Muscle of leg (tissue), 11 donors: ENCODE measurements around the gene SCNN1B. TPM values are rescaled to one million over a fixed set of nuclear protein-coding genes. Genes with fewer than 3 reads are reported as not detected.

Experiments used
- DNase-seq: peaks from one replicate; pipeline ENCODE4 v3.0.0; 2013
- H3K27ac ChIP-seq: one replicate; pipeline ENCODE4 v1.5.1; 2013; ENCODE audit warnings: mild to moderate bottlenecking, low read length, control low read depth
- H3K27me3 ChIP-seq: one replicate; pipeline ENCODE4 v1.6.1; 2013; ENCODE audit warnings: low read length; ENCODE audit not compliant: control insufficient read depth, insufficient read depth
- H3K36me3 ChIP-seq: one replicate; pipeline ENCODE4 v1.6.1; 2013; ENCODE audit warnings: low read length; ENCODE audit not compliant: control insufficient read depth, insufficient read depth
- H3K4me1 ChIP-seq: one replicate; pipeline ENCODE4 v1.6.1; 2013; ENCODE audit warnings: low read length; ENCODE audit not compliant: control insufficient read depth, insufficient read depth
- H3K4me3 ChIP-seq: one replicate; pipeline ENCODE4 v1.5.1; 2013; ENCODE audit warnings: low read length, control low read depth
- H3K9me3 ChIP-seq: replicated peaks from 2 replicates; pipeline ENCODE4 v1.6.1; 2013; ENCODE audit warnings: low read depth, low read length; ENCODE audit not compliant: control insufficient read depth
- WGBS: methylation state at CpG from one replicate; pipeline ENCODE4 v1.1.5; 2013; ENCODE audit warnings: missing lambda C conversion rate; ENCODE audit not compliant: insufficient coverage; 5-methylcytosine and 5-hydroxymethylcytosine counted together
- polyA plus RNA-seq, 8 donors: library from polyadenylated mRNA; unstranded; fragments of 120-200 nt; gene quantifications; one replicate each; pipeline versions ENCODE4 v1.2.1 to v1.2.3, GENCODE V29; 2013; ENCODE audit warnings: inconsistent platforms in 1 of 8, low replicate concordance in 1 of 8; ENCODE audit not compliant: insufficient read length in 8 of 8, insufficient read depth in 1 of 8
- total RNA-seq: library from RNA; stranded (reverse); fragments of 120-200 nt; gene quantifications from one replicate; pipeline ENCODE4 v1.2.4, GENCODE V29; 2013

Gene SCNN1B
- total and polyA plus RNA-seq, 9 donors, result 0.04 to 0.68 (median 0.16) TPM; not detected in 3

GRCh38 chr16:23348579-23349469, 46.7 kb downstream of the SCNN1B start:
- 48% methylated on average over 15 of the region's 18 CpGs for WGBS
- no peak overlapping the region for H3K27ac ChIP-seq
- no peaks in the 10 kb centered on the region for H3K9me3 ChIP-seq
- H3K27me3 ChIP-seq, result no peaks in the 10 kb centered on the region
- DNase-seq, result no peak
- no peaks in the 10 kb centered on the region for H3K4me1 ChIP-seq
- H3K36me3 ChIP-seq, result no peaks in the 10 kb centered on the region
- no peak overlapping the region for H3K4me3 ChIP-seq

- H3K27ac ChIP-seq, result no peak overlapping the region
- no peaks in the 10 kb centered on the region for H3K9me3 ChIP-seq
- DNase-seq, result no peak
- no peaks in the 10 kb centered on the region for H3K27me3 ChIP-seq
- WGBS, result 75% methylated on average over 5 of the region's 5 CpGs
- no peaks in the 10 kb centered on the region for H3K36me3 ChIP-seq
- H3K4me3 ChIP-seq, result no peak overlapping the region
- no peaks in the 10 kb centered on the region for H3K4me1 ChIP-seq
Observed at GRCh38 chr16:23351360-23351759, 49.3 kb downstream of the SCNN1B start.

- Histone ChIP-seq H3K27ac (no peak overlapping the region), H3K36me3 (no peaks in the 10 kb centered on the region), H3K9me3 (no peaks in the 10 kb centered on the region), H3K27me3 (no peaks in the 10 kb centered on the region), H3K4me3 (no peak overlapping the region), H3K4me1 (no peaks in the 10 kb centered on the region)
- DNase-seq, result no peak
Observed at GRCh38 chr16:23353440-23353839, 51.3 kb downstream of the SCNN1B start.

GRCh38 chr16:23354246-23354645, 52.1 kb downstream of the SCNN1B start:
- Histone ChIP-seq H3K9me3 (no peaks in the 10 kb centered on the region), H3K4me3 (no peak overlapping the region)
- 72% methylated on average over 8 of the region's 9 CpGs for WGBS

GRCh38 chr16:23355106-23355670, 53.1 kb downstream of the SCNN1B start:
- no peaks in the 10 kb centered on the region for H3K4me1 ChIP-seq
- 81% methylated on average over 12 of the region's 13 CpGs for WGBS
- no peak overlapping the region for H3K27ac ChIP-seq
- DNase-seq, result no peak
- H3K36me3 ChIP-seq, result no peaks in the 10 kb centered on the region
- no peaks in the 10 kb centered on the region for H3K27me3 ChIP-seq
- H3K4me3 ChIP-seq, result no peak overlapping the region
- H3K9me3 ChIP-seq, result no peaks in the 10 kb centered on the region

More at GRCh38 chr16:23354246-23354645, 52.1 kb downstream of the SCNN1B start:
- DNase-seq, result no peak
- Histone ChIP-seq H3K27ac (no peak overlapping the region), H3K27me3 (no peaks in the 10 kb centered on the region), H3K36me3 (no peaks in the 10 kb centered on the region), H3K4me1 (no peaks in the 10 kb centered on the region)

- no peaks in the 10 kb centered on the region for H3K27me3 ChIP-seq
- no peak for DNase-seq
- 79% methylated on average over 6 of the region's 7 CpGs for WGBS
- H3K27ac ChIP-seq, result no peak overlapping the region
- no peaks in the 10 kb centered on the region for H3K9me3 ChIP-seq
- H3K4me3 ChIP-seq, result no peak overlapping the region
- no peaks in the 10 kb centered on the region for H3K36me3 ChIP-seq
- H3K4me1 ChIP-seq, result no peaks in the 10 kb centered on the region
Observed at GRCh38 chr16:23356941-23357340, 54.8 kb downstream of the SCNN1B start.

- Histone ChIP-seq H3K27me3 (no peaks in the 10 kb centered on the region), H3K4me3 (no peak overlapping the region), H3K9me3 (no peaks in the 10 kb centered on the region), H3K4me1 (no peaks in the 10 kb centered on the region), H3K36me3 (no peaks in the 10 kb centered on the region), H3K27ac (no peak overlapping the region)
- no peak for DNase-seq
- 79% methylated on average over 4 of the region's 8 CpGs for WGBS
Observed at GRCh38 chr16:23357761-23358290, 55.7 kb downstream of the SCNN1B start.

GRCh38 chr16:23359092-23359760, 57.1 kb downstream of the SCNN1B start:
- no peak overlapping the region for H3K4me3 ChIP-seq
- no peaks in the 10 kb centered on the region for H3K9me3 ChIP-seq
- H3K36me3 ChIP-seq, result no peaks in the 10 kb centered on the region
- no peaks in the 10 kb centered on the region for H3K4me1 ChIP-seq
- no peak overlapping the region for H3K27ac ChIP-seq
- H3K27me3 ChIP-seq, result no peaks in the 10 kb centered on the region
- peak; percentile 6 for DNase-seq
- WGBS, result 77% methylated on average over 4 of the region's 8 CpGs

- DNase-seq, result peak; percentile 36
- no peak overlapping the region for H3K4me3 ChIP-seq
- H3K4me1 ChIP-seq, result no peaks in the 10 kb centered on the region
- peak overlapping the region; percentile 29 for H3K27ac ChIP-seq
- H3K27me3 ChIP-seq, result no peaks in the 10 kb centered on the region
- WGBS, result 73% methylated on average over 7 of the region's 11 CpGs
- no peaks in the 10 kb centered on the region for H3K36me3 ChIP-seq
- H3K9me3 ChIP-seq, result no peaks in the 10 kb centered on the region
Observed at GRCh38 chr16:23362460-23363317, 60.6 kb downstream of the SCNN1B start.
